HepG2 (cell line): ENCODE results near the gene TOGARAM1. TPM values are rescaled to one million over a fixed set of nuclear protein-coding genes. Genes with fewer than 3 reads are reported as not detected.

Experiments used
- CEBPZ ChIP-seq: IDR thresholded peaks from 2 replicates; pipeline ENCODE4 v1.6.1; 2012; ENCODE audit warnings: low read length, improper control_type of control experiment
- DDIT3 ChIP-seq: sonication (generic); formaldehyde crosslinking; IDR thresholded peaks from 2 replicates; pipeline ENCODE4 v1.4.0; 2020; ENCODE audit warnings: mild to moderate bottlenecking, missing genetic modification reagents
- FIP1L1 ChIP-seq: fragments of 200-400 bp; formaldehyde crosslinking; IDR thresholded peaks from 2 replicates; pipeline ENCODE4 v1.6.1; 2018; ENCODE audit warnings: low read depth, mild to moderate bottlenecking, low read length, moderate library complexity, borderline replicate concordance; ENCODE audit not compliant: insufficient read depth
- KLF9 ChIP-seq: IDR thresholded peaks from 2 replicates; pipeline ENCODE4 v1.6.1; 2016; ENCODE audit warnings: low read depth
- MIXL1 ChIP-seq: IDR thresholded peaks from 2 replicates; pipeline ENCODE4 v1.6.1; 2016
- PBX2 ChIP-seq: IDR thresholded peaks from 2 replicates; pipeline ENCODE4 v1.6.1; 2016; ENCODE audit warnings: control low read depth
- REXO4 ChIP-seq: sonication (generic); formaldehyde crosslinking; IDR thresholded peaks from 2 replicates; pipeline ENCODE4 v1.8.0; 2022; ENCODE audit warnings: missing genetic modification reagents, mild to moderate bottlenecking, borderline replicate concordance
- SRSF4 ChIP-seq: fragments of 200-400 bp; formaldehyde crosslinking; IDR thresholded peaks from one replicate; pipeline ENCODE4 v1.6.1; 2018; ENCODE audit warnings: mild to moderate bottlenecking, low read depth, low read length, moderate library complexity; ENCODE audit not compliant: poor library complexity, severe bottlenecking
- TFE3 ChIP-seq: IDR thresholded peaks from 2 replicates; pipeline ENCODE4 v1.6.1; 2016
- TSC22D2 ChIP-seq: sonication (generic); formaldehyde crosslinking; IDR thresholded peaks from 2 replicates; pipeline ENCODE4 v1.5.1; 2020; ENCODE audit warnings: missing genetic modification reagents, mild to moderate bottlenecking, borderline replicate concordance
- ZBTB10 ChIP-seq: sonication (generic); formaldehyde crosslinking; IDR thresholded peaks from 2 replicates; pipeline ENCODE4 v1.4.0; 2020; ENCODE audit warnings: missing genetic modification reagents, borderline replicate concordance
- ZBTB3 ChIP-seq: sonication (generic); formaldehyde crosslinking; IDR thresholded peaks from 2 replicates; pipeline ENCODE4 v1.4.0; 2020; ENCODE audit warnings: low read depth, mild to moderate bottlenecking, moderate library complexity, missing genetic modification reagents, borderline replicate concordance
- ZFP90 ChIP-seq: sonication (generic); formaldehyde crosslinking; IDR thresholded peaks from 2 replicates; pipeline ENCODE4 v1.8.0; 2022; ENCODE audit warnings: missing genetic modification reagents, mild to moderate bottlenecking, inconsistent platforms, borderline replicate concordance
- ZNF230 ChIP-seq: sonication (generic); formaldehyde crosslinking; IDR thresholded peaks from 2 replicates; pipeline ENCODE4 v1.4.0; 2020; ENCODE audit warnings: mild to moderate bottlenecking, missing genetic modification reagents
- ZNF317 ChIP-seq: sonication (generic); formaldehyde crosslinking; IDR thresholded peaks from 2 replicates; pipeline ENCODE4 v1.5.0; 2020; ENCODE audit warnings: mild to moderate bottlenecking, missing genetic modification reagents
- ZNF441 ChIP-seq: sonication (generic); formaldehyde crosslinking; IDR thresholded peaks from 2 replicates; pipeline ENCODE4 v1.7.0; 2021; ENCODE audit warnings: missing genetic modification reagents, borderline replicate concordance
- ZNF564 ChIP-seq: sonication (generic); formaldehyde crosslinking; IDR thresholded peaks from 2 replicates; pipeline ENCODE4 v1.8.1; 2023; ENCODE audit warnings: mild to moderate bottlenecking, missing genetic modification reagents
- ZNF703 ChIP-seq: sonication (generic); formaldehyde crosslinking; IDR thresholded peaks from 2 replicates; pipeline ENCODE4 v1.5.1; 2020; ENCODE audit warnings: missing genetic modification reagents, mild to moderate bottlenecking, moderate library complexity, borderline replicate concordance
- polyA plus RNA-seq, 8 experiments: library from polyadenylated mRNA; depleted of rRNA in 3 of 8; stranded (reverse) in 7 of 8; unstranded in 1 of 8; fragments of >200 nt; fragmentation: Illumina TruSeq in 4 of 8; extraction: Trizol in 4 of 8; gene quantifications; 2 replicates each; pipeline versions ENCODE4 v1.2.1 to v1.2.3, GENCODE V29; 2011 to 2016; ENCODE audit warnings: low read depth in 4 of 8, missing spikeins in 1 of 8, mixed read lengths in 1 of 8; ENCODE audit not compliant: insufficient read depth in 1 of 8
- total RNA-seq, 5 experiments: library from RNA; depleted of rRNA; stranded (reverse); fragments of >200 nt; fragmentation: Illumina TruSeq; extraction: Trizol; gene quantifications; 2 replicates each; pipeline ENCODE4 v1.2.3, GENCODE V29; 2016; ENCODE audit warnings: low read depth in 1 of 5

Gene TOGARAM1
- total and polyA plus RNA-seq, 2 of the 13 experiments (the other 11 are each of a cell fraction or from before 2014, with no cell fraction given): 5.6 to 9.8 TPM

GRCh38 chr14:44961554-44962333 lies at the start of gene TOGARAM1, which contains the start of gene KLHL28 (continued):
- no peak for TF ChIP-seq ZBTB10 (CRISPR knock-in tag)
- TF ChIP-seq REXO4: no peak
- no peak for TF ChIP-seq ZNF564 (CRISPR knock-in tag)
- no peak for TF ChIP-seq PBX2 (CRISPR knock-in tag)
- peak; percentile 89 for TF ChIP-seq TFE3 (CRISPR knock-in tag)
- TF ChIP-seq ZNF441 (CRISPR knock-in tag): no peak; the same call in 1 of the 2 replicates
- no peak; the same call in 1 of the 2 replicates for TF ChIP-seq ZNF230 (CRISPR knock-in tag)
- TF ChIP-seq TSC22D2: no peak; the same call in 1 of the 2 replicates
- no peak for TF ChIP-seq ZNF703 (CRISPR knock-in tag)
- peak; percentile 65 for TF ChIP-seq ZNF317 (CRISPR knock-in tag)
- no peak for TF ChIP-seq ZBTB3 (CRISPR knock-in tag)
- peak; percentile 87 for TF ChIP-seq MIXL1 (CRISPR knock-in tag)
- TF ChIP-seq DDIT3 (CRISPR knock-in tag): no peak
- no peak for TF ChIP-seq ZFP90 (CRISPR knock-in tag)
- TF ChIP-seq SRSF4: no peak
- TF ChIP-seq FIP1L1: no peak
- no peak for TF ChIP-seq KLF9 (CRISPR knock-in tag)
- TF ChIP-seq CEBPZ: no peak
